AG09309 (cell line): ENCODE results near the gene LRRC39.
"Not testable (repeated sequence)": the region's sequence is repeated elsewhere in the genome, so short reads cannot be mapped to it uniquely, and the experiment has no call there.

ENCODE experiments used
- DNase-seq: peaks from one replicate; pipeline ENCODE4 v3.0.0-alpha.2; 2010; ENCODE audit warnings: low read depth
- H3K4me3 ChIP-seq: 2 replicates; pipeline ENCODE4 v1.5.1; 2011; ENCODE audit warnings: mild to moderate bottlenecking, low read depth, low read length, moderate library complexity; ENCODE audit not compliant: control insufficient read depth
- CTCF ChIP-seq: IDR thresholded peaks from 2 replicates; pipeline ENCODE4 v1.5.1; 2011; ENCODE audit warnings: mild to moderate bottlenecking, low read depth, low read length, inconsistent platforms; ENCODE audit not compliant: insufficient read depth, control insufficient read depth; ENCODE audit errors: missing control alignments

The LRRC39 gene

GRCh38 chr1:100206301-100206700 is 28.2 kb upstream of the LRRC39 start:
- no peak overlapping the region for H3K4me3 ChIP-seq
- TF ChIP-seq CTCF: no peak
- no peak for DNase-seq

- H3K4me3 ChIP-seq, DNase-seq: not testable (repeated sequence)
Measured at GRCh38 chr1:100205593-100205992, 27.5 kb upstream of the LRRC39 start.

GRCh38 chr1:100205103-100205502 is 27.0 kb upstream of the LRRC39 start:
- H3K4me3 ChIP-seq, DNase-seq: not testable (repeated sequence)

- not testable (repeated sequence) for DNase-seq, H3K4me3 ChIP-seq
Measured at GRCh38 chr1:100202703-100203102, 24.6 kb upstream of the LRRC39 start.

GRCh38 chr1:100200060-100200459 is 22.0 kb upstream of the LRRC39 start:
- not testable (repeated sequence) for H3K4me3 ChIP-seq, DNase-seq

GRCh38 chr1:100198596-100198995 is 20.5 kb upstream of the LRRC39 start:
- no peak for DNase-seq
- TF ChIP-seq CTCF: no peak
- H3K4me3 ChIP-seq: no peak overlapping the region

GRCh38 chr1:100188617-100189016 is 10.6 kb upstream of the LRRC39 start:
- peak; percentile 69 for DNase-seq
- H3K4me3 ChIP-seq: no peak overlapping the region
- TF ChIP-seq CTCF: no peak

- no peak overlapping the region for H3K4me3 ChIP-seq
- no peak for TF ChIP-seq CTCF
- DNase-seq: no peak
Measured at GRCh38 chr1:100187912-100188311, 9.9 kb upstream of the LRRC39 start.

- DNase-seq: no peak
Measured at GRCh38 chr1:100184536-100184935, 6.5 kb upstream of the LRRC39 start.

More at GRCh38 chr1:100184536-100184935, 6.5 kb upstream of the LRRC39 start:
- TF ChIP-seq CTCF: no peak
- no peak overlapping the region for H3K4me3 ChIP-seq
